Measurements from ENCODE around the gene IGFBP6.

The IGFBP6 gene

DNA sequence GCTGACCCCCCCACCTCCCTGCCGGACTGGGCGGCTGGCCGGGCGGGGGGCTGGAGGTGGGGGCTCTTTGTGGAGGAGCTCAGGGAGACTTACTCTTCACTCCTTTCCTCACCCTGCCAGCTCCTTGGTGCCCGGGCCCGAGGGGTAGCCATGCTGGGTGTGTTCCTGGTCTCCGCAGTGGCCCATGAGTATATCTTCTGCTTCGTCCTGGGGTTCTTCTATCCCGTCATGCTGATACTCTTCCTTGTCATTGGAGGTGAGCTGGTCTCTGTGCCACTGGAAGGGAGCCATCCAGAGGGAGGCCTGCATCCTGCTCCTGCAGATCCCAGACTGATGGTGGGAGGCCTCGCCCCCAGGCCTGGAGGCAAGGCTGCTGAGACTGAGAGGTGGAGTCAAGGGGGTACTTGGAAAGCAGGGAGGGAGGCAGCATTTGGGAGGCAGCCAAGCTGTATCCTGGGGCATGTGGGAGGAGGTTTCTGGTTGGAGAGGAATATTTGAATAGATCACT is 25.5 kb downstream of the IGFBP6 start:
- no peak for DNase-seq

- DNase-seq, result no peak
Measured at GRCh38 chr12:53123578-53124351, 26.3 kb downstream of the IGFBP6 start.

- no peak for DNase-seq
Measured at GRCh38 chr12:53124352-53124723, 26.9 kb downstream of the IGFBP6 start.

GRCh38 chr12:53127169-53127568 is 29.7 kb downstream of the IGFBP6 start:
- DNase-seq, result no peak

DNA sequence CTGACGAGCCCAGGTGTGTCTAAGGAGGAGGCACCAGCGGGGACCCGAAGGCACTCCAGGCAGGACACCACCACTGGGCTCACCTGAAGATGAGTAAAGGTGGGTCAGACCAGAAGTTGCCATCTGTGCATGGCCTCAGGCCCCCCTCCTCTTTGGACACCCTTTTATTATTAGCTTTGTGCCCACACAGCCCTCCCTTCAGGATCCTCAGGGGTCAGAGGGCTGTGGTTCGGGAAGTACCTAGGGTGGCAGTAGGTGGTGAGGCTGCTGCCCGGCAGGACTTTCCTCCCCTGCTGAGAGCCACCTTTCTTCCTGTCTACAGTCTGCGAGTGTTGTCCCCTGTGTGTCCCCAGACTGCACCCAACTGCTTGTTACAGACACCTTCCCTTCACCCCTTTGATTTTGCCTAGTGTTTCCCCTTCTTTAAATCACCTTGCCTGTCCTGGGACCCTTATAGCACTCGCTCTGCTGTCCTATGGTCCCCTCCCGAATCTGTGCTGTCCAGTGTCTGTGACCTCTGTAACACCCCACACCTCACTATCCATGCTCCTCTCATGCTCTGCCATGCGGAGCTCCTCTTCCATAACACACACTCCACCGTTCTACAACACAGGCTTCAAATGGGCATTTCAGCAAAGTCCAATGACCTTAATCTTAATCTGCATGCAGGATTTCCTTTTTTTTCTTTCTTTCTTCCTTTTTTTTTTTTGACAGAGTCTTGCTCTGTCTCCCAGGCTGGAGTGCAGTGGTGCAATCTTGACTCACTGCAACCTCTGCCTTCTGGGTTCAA is 31.5 kb downstream of the IGFBP6 start:
- no peak for DNase-seq

GRCh38 chr12:53131844-53132243 is 34.4 kb downstream of the IGFBP6 start:
- DNase-seq, result no peak

DNA sequence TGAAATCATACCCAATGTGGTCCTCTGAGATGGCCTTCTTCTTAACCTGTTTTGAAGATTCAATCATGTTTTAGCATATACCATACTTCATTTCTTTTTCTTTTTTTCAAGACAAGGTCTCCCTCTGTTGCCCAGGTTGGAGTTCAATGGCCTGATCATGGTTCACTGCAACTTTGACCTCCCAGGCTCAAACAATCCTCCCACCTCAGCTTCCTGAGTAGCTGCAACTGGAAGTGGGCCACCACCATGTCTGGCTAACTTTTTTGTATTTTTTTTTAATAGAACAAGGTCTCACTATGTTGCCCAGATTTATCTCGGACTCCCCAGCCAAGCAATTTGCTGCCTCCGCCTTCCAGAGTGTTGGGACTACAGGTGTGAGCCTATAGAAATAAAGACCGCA is 36.3 kb downstream of the IGFBP6 start:
- no peak for DNase-seq

GRCh38 chr12:53143355-53143754 is 45.9 kb downstream of the IGFBP6 start:
- DNase-seq, result no peak

- no peak for DNase-seq
Measured at GRCh38 chr12:53145383-53146260, 48.2 kb downstream of the IGFBP6 start.

- no peak for DNase-seq
Measured at GRCh38 chr12:53147181-53147580, 49.7 kb downstream of the IGFBP6 start.

GRCh38 chr12:53147653-53148052 is 50.2 kb downstream of the IGFBP6 start:
- DNase-seq, result no peak

DNA sequence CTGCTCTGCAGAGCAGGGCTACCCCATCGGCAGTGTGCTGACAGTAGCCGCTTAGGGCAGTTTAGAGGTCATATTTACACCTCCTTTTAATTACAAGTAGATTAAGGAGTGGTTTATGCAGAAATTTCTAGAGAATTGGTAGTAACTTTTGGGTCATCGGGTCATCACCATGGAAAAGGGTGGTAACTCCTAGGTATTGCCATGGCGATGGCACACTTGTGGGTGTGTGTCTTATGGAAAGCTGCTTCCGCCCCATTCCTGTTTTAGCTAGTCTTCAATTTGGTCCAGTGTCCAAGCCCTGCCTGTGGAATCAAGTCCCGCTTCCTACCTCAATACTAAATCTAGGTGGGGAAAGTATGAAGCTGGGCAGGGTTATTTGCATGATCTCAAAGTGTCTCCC is 53.6 kb downstream of the IGFBP6 start:
- DNase-seq, result no peak

All from NCI-H1436 treated with DMSO at 0.1 percent for 48 hours (cell line).